GM12878 (cell line): Measurements from ENCODE around the gene BPIFB4. TPM values are rescaled to one million over a fixed set of nuclear protein-coding genes. Genes with fewer than 3 reads are reported as not detected.

Source experiments
- ATAC-seq: fragments of 200-7000 bp; cut with Tn5 transposase; 3 replicates; pipeline ENCODE4 v1.9.1; 2020; ENCODE audit warnings: mild to moderate bottlenecking, moderate library complexity
- BruUV-seq: library from RNA; stranded (reverse); fragments of 400-500 nt; replicated peaks from 2 replicates; lab custom pipeline; 2021; lab: Mats Ljungman, UMichigan
- CTCF ChIA-PET: fragments of 300-600 bp; sonication (Branson Sonifier 250); formaldehyde crosslinking; extraction: SDS; loops from one replicate; lab custom pipeline; 2021; ENCODE audit warnings: inconsistent platforms; lab: Yijun Ruan, JAX
- POLR2A ChIA-PET: fragments of 350-600 bp; formaldehyde crosslinking; extraction: SDS; loops from one replicate; lab custom pipeline; 2021; ENCODE audit warnings: inconsistent platforms; lab: Charles Lee
- RAD21 ChIA-PET: fragments of 300-600 bp; sonication (Branson Sonifier 250); formaldehyde crosslinking; loops from one replicate; lab custom pipeline; 2023; ENCODE audit warnings: antibody characterized with exemption; ENCODE audit not compliant: unreplicated experiment; lab: Charles Lee
- SMC1A ChIA-PET: fragments of 300-600 bp; sonication (Branson Sonifier 250); formaldehyde crosslinking; loops from one replicate; lab custom pipeline; 2023; ENCODE audit not compliant: unreplicated experiment, uncharacterized antibody; lab: Charles Lee
- DNase-seq: peaks from one replicate; pipeline ENCODE4 v3.0.0-alpha.2; 2011; ENCODE audit warnings: low read depth, low spot score
- FAIRE-seq: peaks from 3 replicates; lab custom pipeline; 2011; peaks lifted over from hg19 to GRCh38; lab: Jason Lieb, UNC
- H2AFZ ChIP-seq: 2 replicates; pipeline ENCODE4 v1.6.0; 2011; ENCODE audit warnings: low read depth, low read length, control low read depth; ENCODE audit not compliant: control insufficient read depth
- H3K27ac ChIP-seq: 2 replicates; pipeline ENCODE4 v1.5.1; 2011; ENCODE audit warnings: control low read depth; ENCODE audit not compliant: control insufficient read depth, insufficient read depth
- H3K27me3 ChIP-seq, 2 experiments: replicated peaks in 1 of 2; 2 replicates each; pipeline versions ENCODE4 v1.6.0 to v1.6.1; 2011; ENCODE audit warnings: low read length in 1 of 2; ENCODE audit not compliant: control insufficient read depth in 2 of 2, insufficient read depth in 2 of 2
- H3K36me3 ChIP-seq, 2 experiments: 2 replicates each; pipeline ENCODE4 v1.5.1; 2011; ENCODE audit warnings: low read length in 1 of 2; ENCODE audit not compliant: control insufficient read depth in 2 of 2, insufficient read depth in 2 of 2
- H3K4me1 ChIP-seq: 2 replicates; pipeline ENCODE4 v1.6.1; 2011; ENCODE audit warnings: mild to moderate bottlenecking, low read length, moderate library complexity, mixed read lengths; ENCODE audit not compliant: control insufficient read depth, insufficient read depth
- H3K4me2 ChIP-seq: 2 replicates; pipeline ENCODE4 v1.6.0; 2011; ENCODE audit warnings: control low read depth; ENCODE audit not compliant: control insufficient read depth, insufficient read depth
- H3K4me3 ChIP-seq: fragments of 200-600 bp; sonication (generic); 2 replicates; pipeline ENCODE4 v1.5.1; 2016
- H3K79me2 ChIP-seq: 2 replicates; pipeline ENCODE4 v1.6.0; 2011; ENCODE audit warnings: low read length; ENCODE audit not compliant: control insufficient read depth, insufficient read depth
- H3K9ac ChIP-seq: 2 replicates; pipeline ENCODE4 v1.8.0; 2011; ENCODE audit warnings: low read length, control low read depth, mixed read lengths; ENCODE audit not compliant: control insufficient read depth, insufficient read depth
- H3K9me3 ChIP-seq: replicated peaks from 3 replicates; pipeline ENCODE4 v1.5.1; 2011; ENCODE audit warnings: mild to moderate bottlenecking, low read length; ENCODE audit not compliant: control insufficient read depth, insufficient read depth
- H4K20me1 ChIP-seq: 2 replicates; pipeline ENCODE4 v1.6.0; 2011; ENCODE audit not compliant: control insufficient read depth, insufficient read depth
- CBFB ChIP-seq: IDR thresholded peaks from 2 replicates; pipeline ENCODE4 v1.6.1; 2016; ENCODE audit warnings: antibody characterized with exemption, low read depth
- IKZF1 ChIP-seq: fragments of 450-650 bp; conservative IDR thresholded peaks from 2 replicates; pipeline ENCODE4 v1.6.1; 2017; ENCODE audit warnings: antibody characterized with exemption, mild to moderate bottlenecking
- KDM1A ChIP-seq: fragments of 200-600 bp; sonication (generic); IDR thresholded peaks from 2 replicates; pipeline ENCODE4 v1.6.1; 2016; ENCODE audit warnings: borderline replicate concordance
- KLF5 ChIP-seq: fragments of 450-650 bp; IDR thresholded peaks from 2 replicates; pipeline ENCODE4 v1.6.1; 2014; ENCODE audit warnings: mild to moderate bottlenecking; ENCODE audit not compliant: partially characterized antibody
- LARP7 ChIP-seq: fragments of 450-650 bp; IDR thresholded peaks from 2 replicates; pipeline ENCODE4 v1.6.1; 2017; ENCODE audit warnings: mild to moderate bottlenecking
- MEF2B ChIP-seq: fragments of 450-650 bp; IDR thresholded peaks from 2 replicates; pipeline ENCODE4 v1.6.1; 2018; ENCODE audit warnings: mild to moderate bottlenecking, moderate library complexity; ENCODE audit not compliant: partially characterized antibody, poor library complexity, severe bottlenecking
- POLR2A ChIP-seq: IDR thresholded peaks from 2 replicates; pipeline ENCODE4 v1.6.1; 2011; ENCODE audit warnings: low read depth, mild to moderate bottlenecking, low read length
- POLR2AphosphoS2 ChIP-seq: IDR thresholded peaks from 2 replicates; pipeline ENCODE4 v1.6.1; 2011; ENCODE audit warnings: low read depth, mild to moderate bottlenecking, low read length, improper control_type of control experiment, moderate library complexity
- RBBP5 ChIP-seq: fragments of 200-600 bp; sonication (generic); conservative IDR thresholded peaks from 2 replicates; pipeline ENCODE4 v1.6.1; 2016
- RELA ChIP-seq: fragments of 450-650 bp; IDR thresholded peaks from 2 replicates; pipeline ENCODE4 v1.8.0; 2014; ENCODE audit warnings: borderline replicate concordance; ENCODE audit not compliant: partially characterized antibody
- RFX5 ChIP-seq: IDR thresholded peaks from 2 replicates; pipeline ENCODE4 v1.6.1; 2011; ENCODE audit warnings: low read depth, low read length, improper control_type of control experiment
- RUNX3 ChIP-seq: IDR thresholded peaks from 2 replicates; pipeline ENCODE4 v1.6.1; 2012; ENCODE audit warnings: low read length, inconsistent platforms
- SMAD5 ChIP-seq: IDR thresholded peaks from 2 replicates; pipeline ENCODE4 v1.6.1; 2016; ENCODE audit warnings: antibody characterized with exemption, low read depth
- ZBTB4 ChIP-seq: fragments of 450-650 bp; formaldehyde crosslinking; IDR thresholded peaks from 2 replicates; pipeline ENCODE4 v1.4.0; 2022; ENCODE audit warnings: mild to moderate bottlenecking, moderate library complexity
- ZNF687 ChIP-seq: fragments of 450-650 bp; IDR thresholded peaks from 2 replicates; pipeline ENCODE4 v1.6.1; 2017; ENCODE audit warnings: mild to moderate bottlenecking, moderate library complexity
- WGBS: methylation state at CpG from one replicate; pipeline ENCODE4 v1.1.6; 2016; ENCODE audit warnings: low lambda C conversion rate; ENCODE audit not compliant: insufficient replicate concordance, insufficient coverage; ENCODE audit errors: missing lambda C conversion rate; 5-methylcytosine and 5-hydroxymethylcytosine counted together
- in situ Hi-C: fragments of 300-500 bp; cut with MboI; formaldehyde crosslinking; loops from 9 replicates; pipeline ENCODE4 v1.14.3; 2018; ENCODE audit warnings: mixed read lengths
- intact Hi-C: fragments of 100-400 bp; cut with micrococcal nuclease; formaldehyde crosslinking; loops from one replicate; pipeline ENCODE4 v1.14.2; 2022; ENCODE audit not compliant: unreplicated experiment
- polyA plus RNA-seq, 11 experiments: library from polyadenylated mRNA; depleted of rRNA in 4 of 11; unstranded in 6 of 11; stranded (reverse) in 5 of 11; fragments of >200 nt; fragmentation: Nextera tagmentation in 4 of 11; fragmentation: Illumina TruSeq in 1 of 11; extraction: Ambion mirVana in 4 of 11; extraction: Trizol in 1 of 11; gene quantifications; 1 replicate in 1 of 11; 2 replicates in 10 of 11; pipeline versions ENCODE4 v1.2.1 to v1.2.3, GENCODE V29; 2011 to 2016; ENCODE audit warnings: inconsistent platforms in 2 of 11, missing spikeins in 2 of 11, low read depth in 1 of 11
- total RNA-seq, 4 experiments: library from RNA; depleted of rRNA in 3 of 4; stranded (reverse); fragments of >200 nt in 3 of 4; fragmentation: Illumina TruSeq in 1 of 4; extraction: Trizol in 1 of 4; gene quantifications; 2 replicates each; pipeline versions ENCODE4 v1.2.1 to v1.2.3, GENCODE V29; 2013 to 2021
- TF ChIP-seq, protein P1 (sequence below): IDR thresholded peaks from 2 replicates; pipeline ENCODE4 v1.6.1; 2011; ENCODE audit warnings: mild to moderate bottlenecking, low read depth, low read length, moderate library complexity; ENCODE audit not compliant: insufficient replicate concordance

The BPIFB4 gene
- total and polyA plus RNA-seq, 10 of the 15 experiments (the other 5 are each of a cell fraction or from before 2014, with no cell fraction given) = 0.12 TPM; not detected in 9

DNA sequence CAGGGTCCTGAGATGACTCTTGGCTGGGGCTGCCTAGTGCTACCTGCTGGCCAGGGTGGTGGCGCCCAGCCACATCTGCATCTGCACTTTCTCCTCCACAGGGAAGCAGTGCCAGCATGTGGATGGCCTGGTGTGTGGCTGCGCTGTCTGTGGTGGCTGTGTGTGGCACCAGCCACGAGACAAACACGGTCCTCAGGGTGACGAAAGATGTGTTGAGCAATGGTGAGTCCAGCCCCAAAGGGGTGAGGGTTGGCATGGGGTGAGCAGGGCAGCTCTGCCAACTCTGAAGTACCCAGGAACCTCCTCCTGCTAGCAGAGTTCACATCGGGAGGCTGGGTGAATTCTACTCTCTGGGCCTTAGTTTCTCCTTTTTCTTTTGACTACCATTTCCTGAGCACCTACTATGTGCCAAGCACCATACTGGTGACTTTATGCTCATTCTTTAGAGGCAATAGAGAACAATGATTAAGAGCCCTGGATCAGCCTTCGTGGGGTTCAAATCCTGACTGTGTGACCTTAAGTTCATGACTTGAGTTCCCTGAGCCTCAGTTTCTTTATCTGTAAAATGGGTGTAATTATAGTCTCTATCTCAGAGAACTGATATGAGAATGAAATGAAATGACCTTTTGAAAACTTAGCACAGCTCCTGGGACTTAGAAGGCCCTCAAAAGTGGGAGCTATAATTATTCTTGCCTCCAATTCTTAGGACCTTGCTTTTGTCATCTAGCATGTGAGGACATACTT lies 2.1 kb downstream of the BPIFB4 start:
- no TSS peak for BruUV-seq
- no peak for DNase-seq
- ChIA-PET SMC1A (no interaction called here), RAD21 (no interaction called here), POLR2A (no interaction called here), CTCF (no interaction called here)
- Histone ChIP-seq H3K27ac (no peak overlapping the region), H3K4me2 (no peak overlapping the region), H3K9me3 (no peaks in the 10 kb centered on the region), H4K20me1 (no peaks in the 10 kb centered on the region), H3K4me3 (no peak overlapping the region), H3K79me2 (no peaks in the 10 kb centered on the region), H2AFZ (no peak overlapping the region), H3K4me1 (no peaks in the 10 kb centered on the region), H3K27me3 (peaks cover 0 to 4% of the 10 kb centered on the region in 2 experiments; a peak in 2 of 4 replicates), H3K9ac (no peak overlapping the region), H3K36me3 (no peaks in the 10 kb centered on the region)
- in situ Hi-C loops = no loop called here
- intact Hi-C loops = no loop called here
- no peak for FAIRE-seq
- WGBS = 47% methylated on average over 7 of the region's 7 CpGs
- no peak for ATAC-seq
- no peak for TF ChIP-seq LARP7
- TF ChIP-seq POLR2AphosphoS2 = no peak
- TF ChIP-seq IKZF1 = no peak
- TF ChIP-seq RBBP5 = no peak
- TF ChIP-seq ZNF687 = no peak
- TF ChIP-seq, protein P1, sequence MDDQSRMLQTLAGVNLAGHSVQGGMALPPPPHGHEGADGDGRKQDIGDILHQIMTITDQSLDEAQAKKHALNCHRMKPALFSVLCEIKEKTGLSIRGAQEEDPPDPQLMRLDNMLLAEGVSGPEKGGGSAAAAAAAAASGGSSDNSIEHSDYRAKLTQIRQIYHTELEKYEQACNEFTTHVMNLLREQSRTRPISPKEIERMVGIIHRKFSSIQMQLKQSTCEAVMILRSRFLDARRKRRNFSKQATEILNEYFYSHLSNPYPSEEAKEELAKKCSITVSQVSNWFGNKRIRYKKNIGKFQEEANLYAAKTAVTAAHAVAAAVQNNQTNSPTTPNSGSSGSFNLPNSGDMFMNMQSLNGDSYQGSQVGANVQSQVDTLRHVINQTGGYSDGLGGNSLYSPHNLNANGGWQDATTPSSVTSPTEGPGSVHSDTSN = no peak
- TF ChIP-seq RUNX3 = no peak
- TF ChIP-seq CBFB = no peak
- no peak for TF ChIP-seq KLF5
- TF ChIP-seq KDM1A = no peak
- TF ChIP-seq POLR2A = no peak
- no peak for TF ChIP-seq MEF2B
- TF ChIP-seq RELA = no peak
- no peak for TF ChIP-seq RFX5
- TF ChIP-seq ZBTB4 = no peak
- TF ChIP-seq SMAD5 = no peak
